Astrocyte (in vitro differentiated cells and primary cell): Measurements from ENCODE around the gene DVL3. TPM values are rescaled to one million over a fixed set of nuclear protein-coding genes. Genes with fewer than 3 reads are reported as not detected.
A peak's percentile ranks its signal among the peaks of the same experiment; 100 is the strongest.

Experiments used
- DNase-seq: peaks from one replicate; pipeline ENCODE4 v3.0.0-alpha.2; 2010; ENCODE audit warnings: low read depth
- FAIRE-seq: peaks from 2 replicates; lab custom pipeline; 2011; peaks lifted over from hg19 to GRCh38; lab: Jason Lieb, UNC
- H2AFZ ChIP-seq: 2 replicates; pipeline ENCODE4 v1.6.0; 2012; ENCODE audit warnings: low read depth, low read length, inconsistent platforms
- H3K27ac ChIP-seq: 2 replicates; pipeline ENCODE4 v1.5.1; 2011; ENCODE audit warnings: low read depth, low read length, inconsistent platforms
- H3K27me3 ChIP-seq: 2 replicates; pipeline ENCODE4 v1.6.0; 2011; ENCODE audit warnings: low read length, inconsistent platforms; ENCODE audit not compliant: insufficient read depth
- H3K36me3 ChIP-seq: 2 replicates; pipeline ENCODE4 v1.5.1; 2011; ENCODE audit warnings: low read length, inconsistent platforms; ENCODE audit not compliant: insufficient read depth
- H3K4me1 ChIP-seq: 2 replicates; pipeline ENCODE4 v1.5.1; 2011; ENCODE audit warnings: low read length, inconsistent platforms; ENCODE audit not compliant: insufficient read depth
- H3K4me2 ChIP-seq: 2 replicates; pipeline ENCODE4 v1.6.0; 2012; ENCODE audit warnings: low read length, inconsistent platforms
- H3K4me3 ChIP-seq: 2 replicates; pipeline ENCODE4 v1.5.1; 2011; ENCODE audit warnings: low read depth, mild to moderate bottlenecking, low read length, inconsistent platforms; ENCODE audit not compliant: insufficient read depth
- H3K79me2 ChIP-seq: 2 replicates; pipeline ENCODE4 v1.6.0; 2012; ENCODE audit warnings: mild to moderate bottlenecking, low read length, inconsistent platforms; ENCODE audit not compliant: insufficient read depth
- H3K9ac ChIP-seq: 2 replicates; pipeline ENCODE4 v1.6.0; 2012; ENCODE audit warnings: mild to moderate bottlenecking, low read length, inconsistent platforms
- H3K9me3 ChIP-seq: 2 replicates; pipeline ENCODE4 v1.5.1; 2012; ENCODE audit warnings: low read depth, mild to moderate bottlenecking, low read length, inconsistent platforms; ENCODE audit not compliant: insufficient read depth
- H4K20me1 ChIP-seq: 2 replicates; pipeline ENCODE4 v1.6.0; 2012; ENCODE audit warnings: low read length, inconsistent platforms; ENCODE audit not compliant: insufficient read depth
- H3K27ac Mint-ChIP-seq: one replicate; pipeline ENCODE4 v1.8.0; 2021; ENCODE audit warnings: mild to moderate bottlenecking, mixed read lengths; ENCODE audit not compliant: unreplicated experiment
- H3K27me3 Mint-ChIP-seq: one replicate; pipeline ENCODE4 v1.8.0; 2021; ENCODE audit warnings: low read depth, mixed read lengths; ENCODE audit not compliant: unreplicated experiment
- H3K36me3 Mint-ChIP-seq: one replicate; pipeline ENCODE4 v1.8.0; 2021; ENCODE audit warnings: low read depth, mixed read lengths; ENCODE audit not compliant: unreplicated experiment
- H3K4me1 Mint-ChIP-seq: one replicate; pipeline ENCODE4 v1.8.0; 2021; ENCODE audit warnings: low read depth, mixed read lengths; ENCODE audit not compliant: unreplicated experiment
- H3K4me3 Mint-ChIP-seq: one replicate; pipeline ENCODE4 v1.8.0; 2021; ENCODE audit warnings: mild to moderate bottlenecking, moderate library complexity, mixed read lengths; ENCODE audit not compliant: unreplicated experiment
- H3K9me3 Mint-ChIP-seq: one replicate; pipeline ENCODE4 v1.8.0; 2021; ENCODE audit warnings: mild to moderate bottlenecking, mixed read lengths; ENCODE audit not compliant: unreplicated experiment
- EZH2 ChIP-seq: IDR thresholded peaks from 2 replicates; pipeline ENCODE4 v1.6.1; 2012; ENCODE audit warnings: mild to moderate bottlenecking, low read length, inconsistent platforms; ENCODE audit not compliant: insufficient read depth
- total RNA-seq: library from RNA; stranded (reverse); gene quantifications from 2 replicates; pipeline ENCODE4 v1.2.1, GENCODE V29; 2021
- TF ChIP-seq, protein P1 (sequence below): IDR thresholded peaks from 2 replicates; pipeline ENCODE4 v1.5.1; 2011; ENCODE audit warnings: low read depth, mild to moderate bottlenecking, inconsistent platforms, low read length, moderate library complexity; ENCODE audit not compliant: insufficient read depth

The DVL3 gene
- total RNA-seq, 1 donor from 2014 or later = 110 TPM

DNA sequence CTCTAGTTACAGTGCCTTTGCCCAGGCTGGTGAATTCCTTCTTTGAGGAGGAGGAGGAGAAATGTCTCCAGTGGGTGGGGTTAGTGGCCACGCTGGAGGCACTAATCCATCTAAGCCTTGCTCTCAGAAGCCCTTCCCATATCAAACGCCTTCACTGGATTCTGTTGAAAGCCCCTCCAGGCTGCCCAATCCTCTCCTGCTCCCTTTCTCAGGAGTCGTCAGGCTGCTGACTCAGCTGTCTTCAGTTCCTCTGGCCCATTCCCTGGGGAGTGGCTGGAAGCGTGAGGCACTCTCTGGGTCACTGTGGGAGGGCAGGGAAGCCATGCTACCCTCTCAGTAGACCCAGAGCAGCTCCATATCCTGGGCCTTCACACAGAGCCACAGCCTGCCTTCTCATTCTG lies 22.2 kb downstream of the DVL3 start:
- Mint-ChIP-seq H3K36me3 (peaks cover 31% of the 10 kb centered on the region), H3K27me3 (no peaks in the 10 kb centered on the region), H3K27ac (peak overlapping the region; percentile 98), H3K4me1 (peaks cover 49% of the 10 kb centered on the region), H3K4me3 (peak overlapping the region; percentile 97), H3K9me3 (no peaks in the 10 kb centered on the region)
- DNase-seq = peak; percentile 29
- Histone ChIP-seq H3K27ac (peak overlapping the region; percentile 92), H3K79me2 (peaks cover 76% of the 10 kb centered on the region), H3K4me3 (peak overlapping the region; percentile 76), H3K9me3 (no peaks in the 10 kb centered on the region), H3K36me3 (peaks cover 48% of the 10 kb centered on the region), H3K27me3 (no peaks in the 10 kb centered on the region), H4K20me1 (peaks cover 73% of the 10 kb centered on the region), H3K4me2 (peak overlapping the region; percentile 94), H2AFZ (no peak overlapping the region), H3K4me1 (peaks cover 43% of the 10 kb centered on the region), H3K9ac (peak overlapping the region; percentile 98)
- TF ChIP-seq EZH2 = no peak
- TF ChIP-seq, protein P1, sequence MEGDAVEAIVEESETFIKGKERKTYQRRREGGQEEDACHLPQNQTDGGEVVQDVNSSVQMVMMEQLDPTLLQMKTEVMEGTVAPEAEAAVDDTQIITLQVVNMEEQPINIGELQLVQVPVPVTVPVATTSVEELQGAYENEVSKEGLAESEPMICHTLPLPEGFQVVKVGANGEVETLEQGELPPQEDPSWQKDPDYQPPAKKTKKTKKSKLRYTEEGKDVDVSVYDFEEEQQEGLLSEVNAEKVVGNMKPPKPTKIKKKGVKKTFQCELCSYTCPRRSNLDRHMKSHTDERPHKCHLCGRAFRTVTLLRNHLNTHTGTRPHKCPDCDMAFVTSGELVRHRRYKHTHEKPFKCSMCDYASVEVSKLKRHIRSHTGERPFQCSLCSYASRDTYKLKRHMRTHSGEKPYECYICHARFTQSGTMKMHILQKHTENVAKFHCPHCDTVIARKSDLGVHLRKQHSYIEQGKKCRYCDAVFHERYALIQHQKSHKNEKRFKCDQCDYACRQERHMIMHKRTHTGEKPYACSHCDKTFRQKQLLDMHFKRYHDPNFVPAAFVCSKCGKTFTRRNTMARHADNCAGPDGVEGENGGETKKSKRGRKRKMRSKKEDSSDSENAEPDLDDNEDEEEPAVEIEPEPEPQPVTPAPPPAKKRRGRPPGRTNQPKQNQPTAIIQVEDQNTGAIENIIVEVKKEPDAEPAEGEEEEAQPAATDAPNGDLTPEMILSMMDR = no peak
- no peak for FAIRE-seq

DNA sequence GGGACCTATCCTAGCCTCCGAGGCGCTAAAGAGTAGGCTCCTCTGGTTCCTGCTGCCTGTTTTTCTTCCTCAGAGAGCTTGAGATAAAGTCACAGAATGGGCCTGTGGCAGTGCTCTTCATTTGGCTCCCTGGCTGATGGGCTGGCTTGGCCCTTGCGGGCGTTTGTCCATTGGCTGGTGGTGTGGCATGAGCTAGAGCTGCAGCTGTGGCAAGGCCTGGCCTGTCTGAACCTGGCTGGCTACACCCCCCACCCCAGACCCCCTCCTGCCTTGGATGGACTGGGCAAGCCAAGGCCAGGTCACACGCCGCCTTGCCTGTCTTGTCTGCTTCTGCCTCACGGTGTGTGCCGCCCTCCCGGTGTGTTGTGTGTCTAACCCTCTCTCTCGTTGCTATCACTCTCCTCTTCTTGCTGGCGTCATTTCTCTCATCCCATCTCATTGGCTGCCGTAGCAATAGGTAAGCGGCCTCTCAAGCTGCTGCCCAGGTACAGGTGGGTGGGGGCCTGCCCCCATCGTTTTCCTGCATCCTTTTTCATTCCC lies 22.7 kb downstream of the DVL3 start:
- DNase-seq (no peak), FAIRE-seq (no peak)
- Histone ChIP-seq H3K4me3 (peak overlapping the region; percentile 76), H3K4me2 (peak overlapping the region; percentile 94), H3K79me2 (peaks cover 81% of the 10 kb centered on the region), H3K4me1 (peaks cover 39% of the 10 kb centered on the region), H3K9me3 (no peaks in the 10 kb centered on the region), H2AFZ (no peak overlapping the region), H3K36me3 (peaks cover 53% of the 10 kb centered on the region), H3K27ac (peak overlapping the region; percentile 92), H3K27me3 (no peaks in the 10 kb centered on the region), H3K9ac (peak overlapping the region; percentile 98), H4K20me1 (peaks cover 77% of the 10 kb centered on the region)
- TF ChIP-seq, protein P1 = no peak
- no peak for TF ChIP-seq EZH2
- peak overlapping the region; percentile 97 for H3K4me3 Mint-ChIP-seq
- H3K27ac Mint-ChIP-seq = peak overlapping the region; percentile 98
- no peaks in the 10 kb centered on the region for H3K27me3 Mint-ChIP-seq
- peaks cover 31% of the 10 kb centered on the region for H3K36me3 Mint-ChIP-seq
- H3K9me3 Mint-ChIP-seq = no peaks in the 10 kb centered on the region
- H3K4me1 Mint-ChIP-seq = peaks cover 44% of the 10 kb centered on the region

DNA sequence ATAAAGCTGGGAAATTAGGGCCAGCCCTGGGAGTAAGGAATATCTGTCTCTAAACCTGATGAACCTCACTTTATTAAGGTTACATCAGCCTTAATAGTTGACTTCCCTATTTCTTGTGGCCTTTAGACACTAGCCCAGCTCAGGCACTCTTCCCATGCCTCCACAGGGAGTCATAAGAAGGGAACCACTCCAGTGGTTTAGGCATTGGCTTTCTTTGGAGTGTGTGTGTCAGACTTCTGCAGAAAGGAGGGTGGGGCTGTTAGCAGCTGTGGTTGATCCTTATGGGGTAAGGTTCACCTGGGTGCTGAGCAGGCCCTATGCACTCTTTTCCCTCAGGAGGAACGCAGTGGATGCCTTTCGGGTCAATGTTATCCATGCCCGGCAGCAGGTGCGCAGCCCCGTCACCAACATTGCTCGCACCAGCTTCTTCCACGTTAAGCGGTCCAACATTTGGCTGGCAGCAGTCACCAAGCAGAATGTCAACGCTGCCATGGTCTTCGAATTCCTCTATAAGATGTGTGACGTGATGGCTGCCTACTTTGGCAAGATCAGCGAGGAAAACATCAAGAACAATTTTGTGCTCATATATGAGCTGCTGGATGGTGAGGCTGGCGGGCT lies 23.5 kb downstream of the DVL3 start:
- no peak for FAIRE-seq
- Histone ChIP-seq H3K9ac (peak overlapping the region; percentile 98), H3K27ac (no peak overlapping the region), H3K27me3 (no peaks in the 10 kb centered on the region), H2AFZ (no peak overlapping the region), H3K79me2 (peaks cover 81% of the 10 kb centered on the region), H3K9me3 (no peaks in the 10 kb centered on the region), H3K4me1 (peaks cover 32% of the 10 kb centered on the region), H3K4me2 (peak overlapping the region; percentile 94), H3K4me3 (no peak overlapping the region), H3K36me3 (peaks cover 59% of the 10 kb centered on the region), H4K20me1 (peaks cover 79% of the 10 kb centered on the region)
- H3K27ac Mint-ChIP-seq = peak overlapping the region; percentile 98
- peaks cover 38% of the 10 kb centered on the region for H3K4me1 Mint-ChIP-seq
- peaks cover 27% of the 10 kb centered on the region for H3K36me3 Mint-ChIP-seq
- H3K9me3 Mint-ChIP-seq = no peaks in the 10 kb centered on the region
- H3K27me3 Mint-ChIP-seq = no peaks in the 10 kb centered on the region
- TF ChIP-seq EZH2 = no peak
- TF ChIP-seq, protein P1 = no peak
- DNase-seq = no peak
- H3K4me3 Mint-ChIP-seq = peak overlapping the region; percentile 97
